Heart right ventricle (tissue), 16 donors: ENCODE measurements around the gene MGAT5B. TPM values are rescaled to one million over a fixed set of nuclear protein-coding genes. Genes with fewer than 3 reads are reported as not detected.

Experiments used
- ATAC-seq, 8 donors: fragments of 200-7000 bp; cut with Tn5 transposase; one replicate each; pipeline ENCODE4 v1.9.1; 2020; ENCODE audit warnings: mild to moderate bottlenecking in 8 of 8, moderate library complexity in 8 of 8, moderate number of reproducible peaks in 1 of 8
- DNase-seq, 2 donors: peaks; one replicate each; pipeline ENCODE4 v3.0.0-alpha.2; 2020
- H3K27ac ChIP-seq, 10 donors: fragments of 200-600 bp; sonication (generic) in 2 of 10; one replicate each; pipeline versions ENCODE4 v1.5.0 to v1.8.0; 2020 to 2022; ENCODE audit warnings: mild to moderate bottlenecking in 3 of 10
- H3K27me3 ChIP-seq, 7 donors: fragments of 200-600 bp; one replicate each; pipeline ENCODE4 v1.8.0; 2021 to 2022; ENCODE audit warnings: mild to moderate bottlenecking in 2 of 7
- H3K36me3 ChIP-seq, 9 donors: fragments of 200-600 bp; sonication (generic) in 1 of 9; one replicate each; pipeline versions ENCODE4 v1.5.0 to v1.8.0; 2020 to 2022; ENCODE audit warnings: mild to moderate bottlenecking in 2 of 9
- H3K4me1 ChIP-seq, 9 donors: fragments of 200-600 bp; sonication (generic) in 1 of 9; one replicate each; pipeline versions ENCODE4 v1.5.0 to v1.8.0; 2020 to 2022; ENCODE audit warnings: mild to moderate bottlenecking in 4 of 9
- H3K4me3 ChIP-seq, 10 donors: fragments of 200-600 bp; sonication (generic) in 2 of 10; one replicate each; pipeline versions ENCODE4 v1.5.0 to v1.8.0; 2020 to 2022; ENCODE audit warnings: mild to moderate bottlenecking in 7 of 10, moderate library complexity in 2 of 10
- H3K9me3 ChIP-seq, 11 donors: fragments of 200-600 bp in 10 of 11; sonication (generic) in 2 of 11; one replicate each; pipeline versions ENCODE4 v1.5.0 to v1.8.0; 2013 to 2022; ENCODE audit warnings: mild to moderate bottlenecking in 2 of 11, control low read depth in 1 of 11, moderate library complexity in 1 of 11
- WGBS, 2 donors: extraction: QIAGEN DNeasy Blood & Tissue Kit; methylation state at CpG; one replicate each; pipeline ENCODE4 v1.1.7; 2013; ENCODE audit warnings: inconsistent platforms in 1 of 2; 5-methylcytosine and 5-hydroxymethylcytosine counted together
- intact Hi-C, 10 donors: fragments of 100-400 bp; cut with DNase I; formaldehyde crosslinking; loops; one replicate each; pipeline versions ENCODE4 v1.11.1 to v1.14.2; 2022
- polyA plus RNA-seq, 2 donors: library from polyadenylated mRNA; stranded (reverse); fragments of 200-250 nt; gene quantifications; one replicate each; pipeline ENCODE4 v1.2.3, GENCODE V29; 2013
- total RNA-seq, 10 donors: library from RNA; stranded (reverse); fragmentation: NEBNext Ultra II Directional in 3 of 10; extraction: Animal tissue kit (Norgen Biotek cat#: 25700) in 3 of 10; gene quantifications; one replicate each; pipeline versions ENCODE4 v1.2.1 to v1.2.4, GENCODE V29; 2021 to 2023
- TF ChIP-seq, protein P1 (sequence below), 9 donors: fragments of 200-600 bp; sonication (generic) in 2 of 9; IDR thresholded peaks; one replicate each; pipeline versions ENCODE4 v1.5.0 to v1.8.0; 2021 to 2022; ENCODE audit warnings: antibody characterized with exemption in 9 of 9, mild to moderate bottlenecking in 5 of 9, moderate library complexity in 1 of 9
- donor health status: Arrhythmogenic right ventricular cardiomyopathy.
- donor health status: ischemic (EF 13 %, LVEDD 7.1; RV severe dilation, severe dysfunction).
- donor health status: healthy with polysubstance abuse.
- donor health status: DM: no; HTN: yes; CAD: no.
- donor health status: DM: no; HTN: no; CAD: no.
- donor health status: ischemic (EF 25% LVEDD 6.9; RV normal size, moderate dysfunction).
- donor health status: ischemic (EF 25% LVEDD 5.7; RV mildly dilated, moderate dysfunction).
- donor health status: healthy.
- donor health status: DM: yes; HTN: yes; CAD: no.
- donor health status: Ischemic cardiomyopathy.
- donor health status: ischemic (EF 35%, LVEDD 5.7; RV mildly dilated, moderate dysfunction).
- donor health status: nonischemic (EF 11% LVEDD 7.7; RV severe dilation, severe dysfunction).
- donor health status: DM: yes; HTN: yes; CAD: no.
- donor health status: PGD.
- donor health status: ischemic (EF 29% LVEDD 5.4; RV normal size, mild dysfunction).
- donor health status: nonischemic (EF 23%, LVEDD 6.1; RV moderate dilation, normal function).

The MGAT5B gene
- total and polyA plus RNA-seq, 12 donors = 0.09 to 0.29 (median 0.13) TPM; not detected in 8

DNA sequence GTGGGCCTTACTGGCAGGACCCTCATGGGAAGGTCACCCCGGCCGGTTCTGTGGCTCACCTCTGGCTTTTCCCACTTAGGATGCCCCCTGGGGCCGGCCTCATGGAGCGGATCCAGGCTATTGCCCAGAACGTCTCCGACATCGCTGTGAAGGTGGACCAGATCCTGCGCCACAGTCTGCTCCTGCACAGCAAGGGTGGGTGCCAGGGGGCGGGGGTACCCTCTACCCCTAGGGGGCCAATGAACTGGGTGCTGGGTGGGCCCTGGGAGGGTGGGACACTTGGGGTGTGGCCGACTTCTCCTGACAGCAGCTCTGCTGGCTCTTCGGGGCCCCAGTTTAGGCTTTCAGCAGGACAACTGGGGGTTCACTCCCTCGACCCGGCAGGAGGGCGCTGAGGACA lies 34.3 kb downstream of the MGAT5B start:
- H3K4me1 ChIP-seq = peaks cover 0 to 14% (median 0%) of the 10 kb centered on the region in 9 donors
- intact Hi-C loops = no loop called here
- no peak for DNase-seq
- H3K4me3 ChIP-seq = no peak overlapping the region
- no peak for ATAC-seq
- 89% methylated on average over 14 of the region's 14 CpGs for WGBS, 2 donors
- TF ChIP-seq, protein P1, sequence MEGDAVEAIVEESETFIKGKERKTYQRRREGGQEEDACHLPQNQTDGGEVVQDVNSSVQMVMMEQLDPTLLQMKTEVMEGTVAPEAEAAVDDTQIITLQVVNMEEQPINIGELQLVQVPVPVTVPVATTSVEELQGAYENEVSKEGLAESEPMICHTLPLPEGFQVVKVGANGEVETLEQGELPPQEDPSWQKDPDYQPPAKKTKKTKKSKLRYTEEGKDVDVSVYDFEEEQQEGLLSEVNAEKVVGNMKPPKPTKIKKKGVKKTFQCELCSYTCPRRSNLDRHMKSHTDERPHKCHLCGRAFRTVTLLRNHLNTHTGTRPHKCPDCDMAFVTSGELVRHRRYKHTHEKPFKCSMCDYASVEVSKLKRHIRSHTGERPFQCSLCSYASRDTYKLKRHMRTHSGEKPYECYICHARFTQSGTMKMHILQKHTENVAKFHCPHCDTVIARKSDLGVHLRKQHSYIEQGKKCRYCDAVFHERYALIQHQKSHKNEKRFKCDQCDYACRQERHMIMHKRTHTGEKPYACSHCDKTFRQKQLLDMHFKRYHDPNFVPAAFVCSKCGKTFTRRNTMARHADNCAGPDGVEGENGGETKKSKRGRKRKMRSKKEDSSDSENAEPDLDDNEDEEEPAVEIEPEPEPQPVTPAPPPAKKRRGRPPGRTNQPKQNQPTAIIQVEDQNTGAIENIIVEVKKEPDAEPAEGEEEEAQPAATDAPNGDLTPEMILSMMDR (IDR thresholded peaks at IDR 0.05) = no peak
- H3K27ac ChIP-seq = no peak overlapping the region
- H3K27me3 ChIP-seq = peaks cover 0 to 47% (median 21%) of the 10 kb centered on the region in 7 donors
- no peaks in the 10 kb centered on the region for H3K36me3 ChIP-seq
- H3K9me3 ChIP-seq = peaks cover 0 to 3% (median 0%) of the 10 kb centered on the region in 11 donors

GRCh38 chr17:76903631-76904030 lies 35.4 kb downstream of the MGAT5B start:
- Histone ChIP-seq H3K36me3 (no peaks in the 10 kb centered on the region), H3K4me3 (no peak overlapping the region), H3K27me3 (peaks cover 0 to 47% (median 21%) of the 10 kb centered on the region in 7 donors), H3K4me1 (peaks cover 0 to 14% (median 0%) of the 10 kb centered on the region in 9 donors), H3K9me3 (peaks cover 0 to 8% (median 0%) of the 10 kb centered on the region in 11 donors), H3K27ac (no peak overlapping the region)
- TF ChIP-seq, protein P1 (IDR thresholded peaks at IDR 0.05) = no peak
- ATAC-seq = no peak
- DNase-seq = no peak
- WGBS, 2 donors = 60 to 67% methylated on average over 9 of the region's 9 CpGs
- intact Hi-C loops = no loop called here

DNA sequence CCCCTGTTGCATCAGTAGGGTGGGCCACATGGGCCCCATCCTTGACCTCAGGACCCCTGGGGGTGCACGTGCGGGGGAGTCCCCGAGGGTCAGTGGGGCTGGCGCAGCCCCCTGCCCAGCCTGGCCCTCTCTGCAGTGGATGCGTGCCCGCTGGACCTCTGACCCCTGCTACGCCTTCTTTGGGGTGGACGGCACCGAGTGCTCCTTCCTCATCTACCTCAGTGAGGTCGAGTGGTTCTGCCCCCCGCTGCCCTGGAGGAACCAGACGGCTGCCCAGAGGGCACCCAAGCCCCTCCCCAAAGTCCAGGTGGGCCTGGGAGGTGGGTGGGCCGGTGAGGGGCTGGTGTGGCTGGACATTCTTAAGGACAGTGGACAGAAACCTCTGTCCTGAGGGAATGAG lies 35.9 kb downstream of the MGAT5B start:
- Histone ChIP-seq H3K27ac (no peak overlapping the region), H3K36me3 (no peaks in the 10 kb centered on the region), H3K9me3 (peaks cover 0 to 8% (median 0%) of the 10 kb centered on the region in 11 donors), H3K27me3 (peaks cover 0 to 44% (median 21%) of the 10 kb centered on the region in 7 donors), H3K4me3 (no peak overlapping the region), H3K4me1 (peaks cover 0 to 14% (median 0%) of the 10 kb centered on the region in 9 donors)
- WGBS, 2 donors = 86% methylated on average over 13 of the region's 13 CpGs
- intact Hi-C loops = no loop called here
- TF ChIP-seq, protein P1 (IDR thresholded peaks at IDR 0.05) = no peak
- ATAC-seq (no peak), DNase-seq (no peak)

GRCh38 chr17:76905036-76905435 lies 36.8 kb downstream of the MGAT5B start:
- H3K27me3 ChIP-seq = peaks cover 0 to 40% (median 21%) of the 10 kb centered on the region in 7 donors

More at GRCh38 chr17:76905036-76905435, 36.8 kb downstream of the MGAT5B start:
- no peak for ATAC-seq
- Histone ChIP-seq H3K9me3 (peaks cover 0 to 8% (median 0%) of the 10 kb centered on the region in 11 donors), H3K4me3 (no peak overlapping the region), H3K36me3 (no peaks in the 10 kb centered on the region), H3K4me1 (peaks cover 0 to 14% (median 0%) of the 10 kb centered on the region in 9 donors), H3K27ac (no peak overlapping the region)
- 93 to 95% methylated on average over 8 of the region's 8 CpGs for WGBS, 2 donors
- TF ChIP-seq, protein P1 (IDR thresholded peaks at IDR 0.05) = no peak
- DNase-seq = no peak
- intact Hi-C loops = no loop called here
